Measurements from ENCODE around the gene CDYL.

DNA sequence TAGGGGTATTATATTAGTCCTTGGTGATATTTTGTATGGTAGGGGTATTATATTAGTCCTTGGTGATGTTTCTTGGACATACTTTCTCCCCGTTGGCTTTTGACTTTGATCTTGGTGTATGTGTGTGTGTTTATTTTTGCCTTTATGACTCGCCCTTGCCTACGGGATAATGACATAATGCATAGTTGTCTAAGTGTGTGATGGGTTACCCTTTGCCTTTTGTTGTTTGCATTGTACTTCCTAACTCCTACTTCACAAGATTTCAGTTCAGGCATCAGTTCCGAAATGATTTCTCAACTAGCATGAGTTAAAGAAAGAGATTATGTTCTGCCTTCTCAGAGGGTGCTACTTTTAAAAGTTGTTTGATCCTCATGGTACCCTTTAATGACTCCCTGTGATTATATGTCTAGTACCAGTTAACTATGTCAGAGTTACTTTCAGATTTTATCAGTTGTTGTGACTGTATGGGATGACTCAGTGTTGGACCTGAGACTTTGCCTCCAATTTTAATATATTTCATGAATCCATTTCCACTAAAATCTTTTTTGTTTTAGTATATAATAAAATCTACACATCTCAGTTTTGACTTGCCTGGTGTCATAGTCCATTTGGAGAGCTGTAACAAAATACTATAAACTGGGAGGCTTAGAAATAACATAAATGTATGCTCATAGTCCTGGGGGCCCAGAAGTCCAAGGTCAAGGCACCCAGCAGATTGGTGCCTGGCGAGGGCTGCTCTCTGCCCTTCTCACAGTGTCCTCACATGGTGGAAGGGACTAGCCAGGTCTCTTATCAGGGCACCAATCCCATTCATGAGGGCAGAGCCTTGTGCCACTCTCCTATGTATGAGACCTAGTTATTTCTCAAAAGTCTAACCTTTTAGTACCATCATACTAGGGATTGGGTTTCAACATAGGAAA is 34.1 kb downstream of the CDYL start:
- no peak for TF ChIP-seq CEBPB (IDR thresholded peaks at IDR 0.05)
- TF ChIP-seq TAF1 (IDR thresholded peaks at IDR 0.05; ENCODE audit: low read depth) = no peak
- TF ChIP-seq ZBTB7A (IDR thresholded peaks at IDR 0.05; ENCODE audit: low read depth) = no peak
- no peak for TF ChIP-seq RAD21 (IDR thresholded peaks at IDR 0.05; ENCODE audit: low read depth)
- TF ChIP-seq, protein P1, sequence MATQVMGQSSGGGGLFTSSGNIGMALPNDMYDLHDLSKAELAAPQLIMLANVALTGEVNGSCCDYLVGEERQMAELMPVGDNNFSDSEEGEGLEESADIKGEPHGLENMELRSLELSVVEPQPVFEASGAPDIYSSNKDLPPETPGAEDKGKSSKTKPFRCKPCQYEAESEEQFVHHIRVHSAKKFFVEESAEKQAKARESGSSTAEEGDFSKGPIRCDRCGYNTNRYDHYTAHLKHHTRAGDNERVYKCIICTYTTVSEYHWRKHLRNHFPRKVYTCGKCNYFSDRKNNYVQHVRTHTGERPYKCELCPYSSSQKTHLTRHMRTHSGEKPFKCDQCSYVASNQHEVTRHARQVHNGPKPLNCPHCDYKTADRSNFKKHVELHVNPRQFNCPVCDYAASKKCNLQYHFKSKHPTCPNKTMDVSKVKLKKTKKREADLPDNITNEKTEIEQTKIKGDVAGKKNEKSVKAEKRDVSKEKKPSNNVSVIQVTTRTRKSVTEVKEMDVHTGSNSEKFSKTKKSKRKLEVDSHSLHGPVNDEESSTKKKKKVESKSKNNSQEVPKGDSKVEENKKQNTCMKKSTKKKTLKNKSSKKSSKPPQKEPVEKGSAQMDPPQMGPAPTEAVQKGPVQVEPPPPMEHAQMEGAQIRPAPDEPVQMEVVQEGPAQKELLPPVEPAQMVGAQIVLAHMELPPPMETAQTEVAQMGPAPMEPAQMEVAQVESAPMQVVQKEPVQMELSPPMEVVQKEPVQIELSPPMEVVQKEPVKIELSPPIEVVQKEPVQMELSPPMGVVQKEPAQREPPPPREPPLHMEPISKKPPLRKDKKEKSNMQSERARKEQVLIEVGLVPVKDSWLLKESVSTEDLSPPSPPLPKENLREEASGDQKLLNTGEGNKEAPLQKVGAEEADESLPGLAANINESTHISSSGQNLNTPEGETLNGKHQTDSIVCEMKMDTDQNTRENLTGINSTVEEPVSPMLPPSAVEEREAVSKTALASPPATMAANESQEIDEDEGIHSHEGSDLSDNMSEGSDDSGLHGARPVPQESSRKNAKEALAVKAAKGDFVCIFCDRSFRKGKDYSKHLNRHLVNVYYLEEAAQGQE (IDR thresholded peaks at IDR 0.05; ENCODE audit: low read depth) = no peak

Data from Ishikawa (cell line).